Fibroblast of pulmonary artery (primary cell): ENCODE measurements around the gene SEL1L.
"Not testable (repeated sequence)": the region's sequence is repeated elsewhere in the genome, so short reads cannot be mapped to it uniquely, and the experiment has no call there.

Experiments
- DNase-seq: peaks from one replicate; pipeline ENCODE4 v3.0.0-alpha.2; 2010; ENCODE audit warnings: low read depth
- H3K4me3 ChIP-seq: replicated peaks from 2 replicates; pipeline ENCODE4 v1.5.1; 2011; ENCODE audit warnings: low read depth, mild to moderate bottlenecking, control low read depth, low read length, moderate library complexity
- CTCF ChIP-seq: IDR thresholded peaks from 2 replicates; pipeline ENCODE4 v1.5.1; 2011; ENCODE audit warnings: mild to moderate bottlenecking, control low read depth, low read length, inconsistent platforms; ENCODE audit errors: missing control alignments

SEL1L gene

GRCh38 chr14:81476816-81477215 is 56.8 kb downstream of the SEL1L start:
- no peak for TF ChIP-seq CTCF

GRCh38 chr14:81474685-81475324 is 58.8 kb downstream of the SEL1L start:
- H3K4me3 ChIP-seq = no peak overlapping the region
- no peak for TF ChIP-seq CTCF
- no peak for DNase-seq

More at GRCh38 chr14:81476816-81477215, 56.8 kb downstream of the SEL1L start:
- no peak for DNase-seq
- H3K4me3 ChIP-seq = no peak overlapping the region

GRCh38 chr14:81474148-81474492 is 59.5 kb downstream of the SEL1L start:
- H3K4me3 ChIP-seq = no peak overlapping the region
- TF ChIP-seq CTCF = no peak
- no peak for DNase-seq

GRCh38 chr14:81473456-81474147 is 60.1 kb downstream of the SEL1L start:
- no peak overlapping the region for H3K4me3 ChIP-seq
- TF ChIP-seq CTCF = no peak
- no peak for DNase-seq

GRCh38 chr14:81472096-81472800 is 61.4 kb downstream of the SEL1L start:
- DNase-seq = no peak
- no peak overlapping the region for H3K4me3 ChIP-seq
- no peak for TF ChIP-seq CTCF

- TF ChIP-seq CTCF = no peak
- no peak for DNase-seq
- no peak overlapping the region for H3K4me3 ChIP-seq
These were observed 62.6 kb downstream of the SEL1L start for GRCh38 chr14:81471062-81471461.

- not testable (repeated sequence) for DNase-seq, H3K4me3 ChIP-seq
These were observed 63.2 kb downstream of the SEL1L start for GRCh38 chr14:81470557-81470826.
